ENCODE results near the gene COL6A5. TPM values are rescaled to one million over a fixed set of nuclear protein-coding genes. Genes with fewer than 3 reads are reported as not detected.

COL6A5 gene
- total and polyA plus RNA-seq, 7 donors: not detected

GRCh38 chr3:130527426-130527825, 182.0 kb downstream of the COL6A5 start:
- no peaks in the 10 kb centered on the region for H3K4me1 ChIP-seq
- TF ChIP-seq CTCF (IDR thresholded peaks at IDR 0.05): no peak
- DNase-seq (no peak), ATAC-seq (no peak)
- H3K27me3 ChIP-seq (ENCODE audit: insufficient read depth in 3 of 3, low read length in 2 of 3): peaks cover 0 to 2% (median 0%) of the 10 kb centered on the region in 3 donors
- intact Hi-C loops (cut with DNase I): no loop called here
- 76 to 86% (median 85%) methylated on average over 1 of the region's 1 CpG for WGBS, 3 donors
- no peak overlapping the region for H3K4me3 ChIP-seq
- H3K36me3 ChIP-seq (ENCODE audit: insufficient read depth in 1 of 2, low read depth in 1 of 2): no peaks in the 10 kb centered on the region
- H3K27ac ChIP-seq: no peak overlapping the region
- no peaks in the 10 kb centered on the region for H3K9me3 ChIP-seq

- Histone ChIP-seq H3K27ac (no peak overlapping the region), H3K4me1 (no peaks in the 10 kb centered on the region), H3K27me3 (ENCODE audit: insufficient read depth in 3 of 3, low read length in 2 of 3) (peaks cover 0 to 2% (median 0%) of the 10 kb centered on the region in 3 donors), H3K36me3 (ENCODE audit: insufficient read depth in 1 of 2, low read depth in 1 of 2) (no peaks in the 10 kb centered on the region), H3K9me3 (no peaks in the 10 kb centered on the region), H3K4me3 (no peak overlapping the region)
- TF ChIP-seq CTCF (IDR thresholded peaks at IDR 0.05): no peak
- DNase-seq (no peak), ATAC-seq (no peak)
- intact Hi-C loops (cut with DNase I): no loop called here
- WGBS, 3 donors: 73 to 83% (median 78%) methylated on average over 1 of the region's 1 CpG
These were observed 182.6 kb downstream of the COL6A5 start for GRCh38 chr3:130528120-130528519.

DNA sequence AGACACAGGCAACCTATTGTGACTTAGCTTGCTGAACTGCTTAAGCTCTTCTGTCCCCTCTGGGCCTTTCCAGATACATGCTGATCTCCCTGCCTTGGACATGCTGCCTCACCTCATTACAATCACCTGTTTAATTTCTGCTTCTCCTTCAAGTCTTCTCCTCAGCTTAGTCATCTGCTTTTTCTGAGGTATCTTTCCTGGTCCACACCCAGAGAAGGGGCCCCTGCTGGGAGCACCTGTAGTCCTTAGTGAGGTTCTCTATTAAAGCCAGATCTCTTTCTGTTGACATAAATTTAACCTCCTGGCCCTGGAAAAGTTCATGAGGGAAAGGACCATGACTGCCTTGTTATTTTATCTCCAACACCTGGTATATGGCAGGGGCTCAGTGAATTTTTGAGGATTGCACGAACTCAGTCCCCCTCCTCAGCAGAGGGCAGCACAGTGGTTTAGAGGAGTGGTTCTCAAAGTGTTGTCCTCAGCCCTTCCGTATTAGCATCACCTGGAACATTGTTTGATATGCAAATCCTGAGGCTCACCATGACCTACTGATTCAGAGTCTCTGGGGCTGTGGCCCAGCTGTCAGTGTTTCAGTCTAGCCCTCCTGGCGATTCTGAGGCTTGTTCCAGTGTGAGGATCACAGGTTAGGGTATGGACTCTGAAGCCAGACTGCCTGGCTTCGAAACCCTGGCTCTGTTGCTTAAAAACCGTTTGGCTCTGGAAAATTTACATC, 184.2 kb downstream of the COL6A5 start:
- no peaks in the 10 kb centered on the region for H3K27me3 ChIP-seq (ENCODE audit: insufficient read depth in 3 of 3, low read length in 2 of 3)
- no peaks in the 10 kb centered on the region for H3K4me1 ChIP-seq
- no peak for ATAC-seq
- no peaks in the 10 kb centered on the region for H3K36me3 ChIP-seq (ENCODE audit: insufficient read depth in 1 of 2, low read depth in 1 of 2)
- no peak for TF ChIP-seq CTCF (IDR thresholded peaks at IDR 0.05)
- DNase-seq: no peak
- H3K4me3 ChIP-seq: no peak overlapping the region
- intact Hi-C loops (cut with DNase I): no loop called here
- no peaks in the 10 kb centered on the region for H3K9me3 ChIP-seq
- WGBS, 3 donors: 58 to 71% (median 61%) methylated on average over 5 of the region's 5 CpGs
- no peak overlapping the region for H3K27ac ChIP-seq

- H3K9me3 ChIP-seq: no peaks in the 10 kb centered on the region
- H3K27ac ChIP-seq: no peak overlapping the region
- TF ChIP-seq CTCF (IDR thresholded peaks at IDR 0.05): no peak
- no peaks in the 10 kb centered on the region for H3K36me3 ChIP-seq (ENCODE audit: insufficient read depth in 1 of 2, low read depth in 1 of 2)
- intact Hi-C loops (cut with DNase I): no loop called here
- no peak overlapping the region for H3K4me3 ChIP-seq
- ATAC-seq: no peak
- no peak for DNase-seq
- H3K27me3 ChIP-seq (ENCODE audit: insufficient read depth in 3 of 3, low read length in 2 of 3): peaks cover 0 to under 1% (median 0%) of the 10 kb centered on the region in 3 donors
- WGBS, 3 donors: 59 to 72% (median 67%) methylated on average over 2 of the region's 2 CpGs
- H3K4me1 ChIP-seq: no peaks in the 10 kb centered on the region
These were observed 187.8 kb downstream of the COL6A5 start for GRCh38 chr3:130533247-130533646.

Other genes with a start within 250 kb of the COL6A5 start
- gene COL6A6, start 171.5 kb downstream of the COL6A5 start, total RNA-seq: under 1 TPM; 0.13 to 0.86 (median 0.30) TPM
- gene COL6A6, start 171.5 kb downstream of the COL6A5 start, polyA plus RNA-seq: under 1 TPM; 0.09 to 0.39 (median 0.13) TPM